ENCODE measurements around the gene NANOS3.

GRCh38 chr19:13847407-13848339 is 29.3 kb upstream of the NANOS3 start:
- peak; percentile 14 for TF ChIP-seq CTCF (IDR thresholded peaks at IDR 0.05; ENCODE audit: low read depth, low read length, poor library complexity, severe bottlenecking)
- TF ChIP-seq EZH2phosphoT487 (IDR thresholded peaks at IDR 0.05; ENCODE audit: borderline replicate concordance, low read length), result no peak

Measured in DOHH2 (cell line).